AG09309 (cell line): ENCODE results near the gene ADGRB3.
"Not testable (repeated sequence)": the region's sequence is repeated elsewhere in the genome, so short reads cannot be mapped to it uniquely, and the experiment has no call there.

ENCODE experiments used
- DNase-seq: peaks from one replicate; pipeline ENCODE4 v3.0.0-alpha.2; 2010; ENCODE audit warnings: low read depth
- H3K4me3 ChIP-seq: 2 replicates; pipeline ENCODE4 v1.5.1; 2011; ENCODE audit warnings: mild to moderate bottlenecking, low read depth, low read length, moderate library complexity; ENCODE audit not compliant: control insufficient read depth
- CTCF ChIP-seq: IDR thresholded peaks from 2 replicates; pipeline ENCODE4 v1.5.1; 2011; ENCODE audit warnings: mild to moderate bottlenecking, low read depth, low read length, inconsistent platforms; ENCODE audit not compliant: insufficient read depth, control insufficient read depth; ENCODE audit errors: missing control alignments

The ADGRB3 gene

GRCh38 chr6:68735866-68736265 lies 100.8 kb downstream of the ADGRB3 start:
- TF ChIP-seq CTCF = no peak
- H3K4me3 ChIP-seq = no peak overlapping the region
- DNase-seq = no peak

GRCh38 chr6:68737061-68737460 lies 102.0 kb downstream of the ADGRB3 start:
- H3K4me3 ChIP-seq = no peak overlapping the region
- TF ChIP-seq CTCF = no peak
- no peak for DNase-seq

- H3K4me3 ChIP-seq = no peak overlapping the region
- DNase-seq = no peak
- no peak for TF ChIP-seq CTCF
These were observed 103.0 kb downstream of the ADGRB3 start for GRCh38 chr6:68738039-68738438.

- DNase-seq = no peak
These were observed 105.9 kb downstream of the ADGRB3 start for GRCh38 chr6:68740828-68741500.

GRCh38 chr6:68741501-68742386 lies 106.7 kb downstream of the ADGRB3 start:
- no peak for TF ChIP-seq CTCF
- no peak overlapping the region for H3K4me3 ChIP-seq
- DNase-seq = no peak

More at GRCh38 chr6:68740828-68741500, 105.9 kb downstream of the ADGRB3 start:
- TF ChIP-seq CTCF = no peak
- H3K4me3 ChIP-seq = no peak overlapping the region

- no peak for TF ChIP-seq CTCF
- H3K4me3 ChIP-seq = no peak overlapping the region
- DNase-seq = no peak
These were observed 108.0 kb downstream of the ADGRB3 start for GRCh38 chr6:68743099-68743498.

- not testable (repeated sequence) for H3K4me3 ChIP-seq, DNase-seq
These were observed 109.3 kb downstream of the ADGRB3 start for GRCh38 chr6:68744376-68744775.
